Activated naive CD4-positive, alpha-beta T cell treated with anti-CD3 and anti-CD28 coated beads for 36 hours (primary cell): ENCODE measurements around the gene SRGN. TPM values are rescaled to one million over a fixed set of nuclear protein-coding genes. Genes with fewer than 3 reads are reported as not detected.
A peak's percentile ranks its signal among the peaks of the same experiment; 100 is the strongest.

Experiments used
- CTCF ChIA-PET: fragments of 350-600 bp; sonication (Branson Sonifier 250); formaldehyde crosslinking; loops from one replicate; lab custom pipeline; 2021; ENCODE audit warnings: antibody characterized with exemption; lab: Charles Lee
- DNase-seq: peaks from one replicate; pipeline ENCODE4 v3.0.0-alpha.2; 2020
- H3K27ac Mint-ChIP-seq: one replicate; pipeline ENCODE4 v1.8.0; 2021; ENCODE audit warnings: mild to moderate bottlenecking, mixed read lengths
- H3K27me3 Mint-ChIP-seq: one replicate; pipeline ENCODE4 v1.8.0; 2021; ENCODE audit warnings: low read depth, mixed read lengths
- H3K36me3 Mint-ChIP-seq: one replicate; pipeline ENCODE4 v1.8.0; 2021; ENCODE audit warnings: low read depth, mixed read lengths
- H3K4me1 Mint-ChIP-seq: one replicate; pipeline ENCODE4 v1.8.0; 2021; ENCODE audit warnings: low read depth, mixed read lengths
- H3K4me3 Mint-ChIP-seq: one replicate; pipeline ENCODE4 v1.8.0; 2021; ENCODE audit warnings: mild to moderate bottlenecking, moderate library complexity, mixed read lengths
- H3K9me3 Mint-ChIP-seq: one replicate; pipeline ENCODE4 v1.8.0; 2021; ENCODE audit warnings: mixed read lengths
- intact Hi-C: fragments of 100-400 bp; cut with micrococcal nuclease; formaldehyde crosslinking; loops from one replicate; pipeline ENCODE4 v1.15.1; 2023
- total RNA-seq, 2 experiments: library from RNA; stranded (reverse); gene quantifications; one replicate each; pipeline ENCODE4 v1.2.3, GENCODE V29; 2021

Gene SRGN
- total RNA-seq, 2 experiments from 2014 or later, result 197 to 198 TPM

GRCh38 chr10:69051303-69051702 lies 36.6 kb upstream of the SRGN start:
- peaks cover 29% of the 10 kb centered on the region for H3K4me1 Mint-ChIP-seq
- no peak overlapping the region for H3K27ac Mint-ChIP-seq
- no peaks in the 10 kb centered on the region for H3K9me3 Mint-ChIP-seq
- CTCF ChIA-PET, result interaction anchor here (0.6 to 1.4 kb wide), 3 partner anchors 13 to 98 kb away, joined by 3 to 4 read pairs (median 3); no protein-coding TSS in a partner anchor
- intact Hi-C loops, result no loop called here
- no peaks in the 10 kb centered on the region for H3K27me3 Mint-ChIP-seq
- H3K36me3 Mint-ChIP-seq, result no peaks in the 10 kb centered on the region
- DNase-seq, result peak; percentile 70
- H3K4me3 Mint-ChIP-seq, result no peak overlapping the region

GRCh38 chr10:69051710-69052487 lies 36.0 kb upstream of the SRGN start:
- intact Hi-C loops, result no loop called here
- Mint-ChIP-seq H3K9me3 (no peaks in the 10 kb centered on the region), H3K27ac (no peak overlapping the region), H3K4me3 (no peak overlapping the region), H3K36me3 (no peaks in the 10 kb centered on the region), H3K27me3 (no peaks in the 10 kb centered on the region), H3K4me1 (peaks cover 33% of the 10 kb centered on the region)
- CTCF ChIA-PET, result interaction anchor here (0.6 to 1.4 kb wide), 2 partner anchors 40 to 98 kb away, joined by 3 to 4 read pairs; no protein-coding TSS in a partner anchor
- DNase-seq, result no peak

GRCh38 chr10:69052736-69053135 lies 35.2 kb upstream of the SRGN start:
- DNase-seq, result no peak
- CTCF ChIA-PET, result interaction anchor here (1.4 kb wide), 1 partner anchor 39 kb away, joined by 3 read pairs; no protein-coding TSS in a partner anchor
- peaks cover 41% of the 10 kb centered on the region for H3K4me1 Mint-ChIP-seq
- no peaks in the 10 kb centered on the region for H3K36me3 Mint-ChIP-seq
- intact Hi-C loops, result no loop called here
- H3K9me3 Mint-ChIP-seq, result no peaks in the 10 kb centered on the region
- H3K27me3 Mint-ChIP-seq, result no peaks in the 10 kb centered on the region
- no peak overlapping the region for H3K27ac Mint-ChIP-seq
- H3K4me3 Mint-ChIP-seq, result no peak overlapping the region

- no peak for DNase-seq
- H3K4me1 Mint-ChIP-seq, result peaks cover 44% of the 10 kb centered on the region
- no peaks in the 10 kb centered on the region for H3K36me3 Mint-ChIP-seq
- H3K9me3 Mint-ChIP-seq, result no peaks in the 10 kb centered on the region
- H3K4me3 Mint-ChIP-seq, result no peak overlapping the region
- peak overlapping the region; percentile 52 for H3K27ac Mint-ChIP-seq
- H3K27me3 Mint-ChIP-seq, result no peaks in the 10 kb centered on the region
- intact Hi-C loops, result loop anchor here (1.0 to 2.0 kb wide), 4 partner anchors 10 to 50 kb away; no protein-coding TSS in a partner anchor
- CTCF ChIA-PET, result interaction anchor here (0.7 to 1.3 kb wide), 8 partner anchors 9 to 50 kb away, joined by 3 to 10 read pairs (median 4); no protein-coding TSS in a partner anchor
Measured at GRCh38 chr10:69055241-69055640, 32.7 kb upstream of the SRGN start.

GRCh38 chr10:69056129-69056528 lies 31.8 kb upstream of the SRGN start:
- Mint-ChIP-seq H3K4me1 (peaks cover 43% of the 10 kb centered on the region), H3K4me3 (no peak overlapping the region), H3K27me3 (no peaks in the 10 kb centered on the region), H3K9me3 (no peaks in the 10 kb centered on the region), H3K27ac (no peak overlapping the region), H3K36me3 (no peaks in the 10 kb centered on the region)
- CTCF ChIA-PET, result interaction anchor here (1.3 kb wide), 2 partner anchors 10 kb away, joined by 4 to 9 read pairs; no protein-coding TSS in a partner anchor
- intact Hi-C loops, result no loop called here
- no peak for DNase-seq

GRCh38 chr10:69056536-69057260 lies 31.2 kb upstream of the SRGN start:
- Mint-ChIP-seq H3K27me3 (no peaks in the 10 kb centered on the region), H3K9me3 (no peaks in the 10 kb centered on the region), H3K36me3 (no peaks in the 10 kb centered on the region), H3K4me1 (peaks cover 45% of the 10 kb centered on the region), H3K4me3 (no peak overlapping the region), H3K27ac (no peak overlapping the region)
- CTCF ChIA-PET, result interaction anchor here (1.3 kb wide), 1 partner anchor 9 kb away, joined by 9 read pairs; no protein-coding TSS in a partner anchor
- DNase-seq, result no peak
- intact Hi-C loops, result no loop called here

- H3K4me1 Mint-ChIP-seq, result peaks cover 52% of the 10 kb centered on the region
- peak overlapping the region; percentile 80 for H3K27ac Mint-ChIP-seq
- peak; percentile 26 for DNase-seq
- no peaks in the 10 kb centered on the region for H3K27me3 Mint-ChIP-seq
- intact Hi-C loops, result no loop called here
- CTCF ChIA-PET, result interaction anchor here (1.3 kb wide), 1 partner anchor 8 kb away, joined by 9 read pairs; no protein-coding TSS in a partner anchor
- H3K9me3 Mint-ChIP-seq, result no peaks in the 10 kb centered on the region
- H3K36me3 Mint-ChIP-seq, result no peaks in the 10 kb centered on the region
- H3K4me3 Mint-ChIP-seq, result peak overlapping the region; percentile 26
Measured at GRCh38 chr10:69057261-69057950, 30.5 kb upstream of the SRGN start.

- H3K4me3 Mint-ChIP-seq, result no peak overlapping the region
- CTCF ChIA-PET, result no interaction called here
Measured at GRCh38 chr10:69057951-69058297, 30.0 kb upstream of the SRGN start.

GRCh38 chr10:69060127-69060798 lies 27.6 kb upstream of the SRGN start:
- peaks cover 51% of the 10 kb centered on the region for H3K4me1 Mint-ChIP-seq
- no peaks in the 10 kb centered on the region for H3K9me3 Mint-ChIP-seq
- H3K36me3 Mint-ChIP-seq, result no peaks in the 10 kb centered on the region
- no peaks in the 10 kb centered on the region for H3K27me3 Mint-ChIP-seq
- no peak for DNase-seq
- no peak overlapping the region for H3K27ac Mint-ChIP-seq
- intact Hi-C loops, result no loop called here
- CTCF ChIA-PET, result interaction anchor here (0.7 kb wide), 1 partner anchor 625 kb away, joined by 3 read pairs; no protein-coding TSS in a partner anchor
- no peak overlapping the region for H3K4me3 Mint-ChIP-seq

More at GRCh38 chr10:69057951-69058297, 30.0 kb upstream of the SRGN start:
- no peak overlapping the region for H3K27ac Mint-ChIP-seq
- H3K27me3 Mint-ChIP-seq, result no peaks in the 10 kb centered on the region
- H3K9me3 Mint-ChIP-seq, result no peaks in the 10 kb centered on the region
- intact Hi-C loops, result no loop called here
- H3K36me3 Mint-ChIP-seq, result no peaks in the 10 kb centered on the region
- no peak for DNase-seq
- peaks cover 53% of the 10 kb centered on the region for H3K4me1 Mint-ChIP-seq

- peak overlapping the region; percentile 44 for H3K4me3 Mint-ChIP-seq
- peak overlapping the region; percentile 19 for H3K27ac Mint-ChIP-seq
- H3K27me3 Mint-ChIP-seq, result no peaks in the 10 kb centered on the region
- no peaks in the 10 kb centered on the region for H3K36me3 Mint-ChIP-seq
- peaks cover 50% of the 10 kb centered on the region for H3K4me1 Mint-ChIP-seq
- CTCF ChIA-PET, result interaction anchor here (1.5 to 1.6 kb wide), 3 partner anchors 34 to 56 kb away, joined by 3 to 5 read pairs (median 3); no protein-coding TSS in a partner anchor
- no peaks in the 10 kb centered on the region for H3K9me3 Mint-ChIP-seq
- intact Hi-C loops, result no loop called here
- peak; percentile 41 for DNase-seq
Measured at GRCh38 chr10:69061305-69062161, 26.4 kb upstream of the SRGN start.

- intact Hi-C loops, result no loop called here
- H3K27me3 Mint-ChIP-seq, result no peaks in the 10 kb centered on the region
- peaks cover 42% of the 10 kb centered on the region for H3K4me1 Mint-ChIP-seq
- H3K9me3 Mint-ChIP-seq, result no peaks in the 10 kb centered on the region
- H3K27ac Mint-ChIP-seq, result no peak overlapping the region
- no peak overlapping the region for H3K4me3 Mint-ChIP-seq
- no peaks in the 10 kb centered on the region for H3K36me3 Mint-ChIP-seq
- no peak for DNase-seq
- CTCF ChIA-PET, result interaction anchor here (1.5 to 1.7 kb wide), 4 partner anchors 25 to 57 kb away, joined by 3 to 5 read pairs (median 4); partner anchors contain the start of gene SRGN
Measured at GRCh38 chr10:69062901-69063300, 25.0 kb upstream of the SRGN start.
